D721Med (cell line): ENCODE measurements around the gene PYHIN1.

Source experiments
- DNase-seq: peaks from one replicate; pipeline ENCODE4 v3.0.0; 2011; ENCODE audit warnings: low spot score; ENCODE audit not compliant: insufficient read length
- FAIRE-seq: peaks from 2 replicates; lab custom pipeline; 2011; peaks lifted over from hg19 to GRCh38; lab: Jason Lieb, UNC
- CTCF ChIP-seq: IDR thresholded peaks from 2 replicates; pipeline ENCODE4 v1.5.1; 2012; ENCODE audit warnings: mild to moderate bottlenecking, control low read depth; ENCODE audit not compliant: insufficient read depth; ENCODE audit errors: missing control alignments

The PYHIN1 gene

GRCh38 chr1:158932171-158932570 is 819 bp downstream of the PYHIN1 start:
- no peak for TF ChIP-seq CTCF
- FAIRE-seq = no peak
- no peak for DNase-seq

- DNase-seq (no peak), FAIRE-seq (no peak)
- no peak for TF ChIP-seq CTCF
Measured at GRCh38 chr1:158933621-158934020, 2.3 kb downstream of the PYHIN1 start.

- DNase-seq (no peak), FAIRE-seq (no peak)
Measured at GRCh38 chr1:158939180-158939579, 7.8 kb downstream of the PYHIN1 start.

GRCh38 chr1:158941317-158941716 is 10.0 kb downstream of the PYHIN1 start:
- FAIRE-seq = no peak
- no peak for TF ChIP-seq CTCF
- no peak for DNase-seq

More at GRCh38 chr1:158939180-158939579, 7.8 kb downstream of the PYHIN1 start:
- TF ChIP-seq CTCF = no peak

GRCh38 chr1:158942490-158942889 is 11.1 kb downstream of the PYHIN1 start:
- DNase-seq = no peak
- no peak for TF ChIP-seq CTCF
- no peak for FAIRE-seq

- DNase-seq = no peak
- FAIRE-seq = no peak
- no peak for TF ChIP-seq CTCF
Measured at GRCh38 chr1:158943059-158943458, 11.7 kb downstream of the PYHIN1 start.

- no peak for FAIRE-seq
Measured at GRCh38 chr1:158945061-158945460, 13.7 kb downstream of the PYHIN1 start.

More at GRCh38 chr1:158945061-158945460, 13.7 kb downstream of the PYHIN1 start:
- TF ChIP-seq CTCF = no peak
- DNase-seq = no peak
